Subcutaneous adipose tissue (tissue), 4 donors: ENCODE results near the gene CKM. TPM values are rescaled to one million over a fixed set of nuclear protein-coding genes. Genes with fewer than 3 reads are reported as not detected.

ENCODE experiments used
- total RNA-seq, 4 donors: library from RNA; depleted of rRNA; stranded (reverse); fragments of >200 nt; gene quantifications; one replicate each; pipeline ENCODE4 v1.1.0, GENCODE V29; 2016
- TF ChIP-seq, protein P1 (sequence below): fragments of 450-650 bp; IDR thresholded peaks from one replicate; pipeline ENCODE4 v1.5.1; 2016; ENCODE audit warnings: low read depth, mild to moderate bottlenecking, control low read depth, antibody characterized with exemption, moderate library complexity

Gene CKM
- total RNA-seq, 4 donors from 2014 or later = not detected

GRCh38 chr19:45304141-45304926, 18.3 kb downstream of the CKM start:
- TF ChIP-seq, protein P1, sequence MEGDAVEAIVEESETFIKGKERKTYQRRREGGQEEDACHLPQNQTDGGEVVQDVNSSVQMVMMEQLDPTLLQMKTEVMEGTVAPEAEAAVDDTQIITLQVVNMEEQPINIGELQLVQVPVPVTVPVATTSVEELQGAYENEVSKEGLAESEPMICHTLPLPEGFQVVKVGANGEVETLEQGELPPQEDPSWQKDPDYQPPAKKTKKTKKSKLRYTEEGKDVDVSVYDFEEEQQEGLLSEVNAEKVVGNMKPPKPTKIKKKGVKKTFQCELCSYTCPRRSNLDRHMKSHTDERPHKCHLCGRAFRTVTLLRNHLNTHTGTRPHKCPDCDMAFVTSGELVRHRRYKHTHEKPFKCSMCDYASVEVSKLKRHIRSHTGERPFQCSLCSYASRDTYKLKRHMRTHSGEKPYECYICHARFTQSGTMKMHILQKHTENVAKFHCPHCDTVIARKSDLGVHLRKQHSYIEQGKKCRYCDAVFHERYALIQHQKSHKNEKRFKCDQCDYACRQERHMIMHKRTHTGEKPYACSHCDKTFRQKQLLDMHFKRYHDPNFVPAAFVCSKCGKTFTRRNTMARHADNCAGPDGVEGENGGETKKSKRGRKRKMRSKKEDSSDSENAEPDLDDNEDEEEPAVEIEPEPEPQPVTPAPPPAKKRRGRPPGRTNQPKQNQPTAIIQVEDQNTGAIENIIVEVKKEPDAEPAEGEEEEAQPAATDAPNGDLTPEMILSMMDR = no peak

DNA sequence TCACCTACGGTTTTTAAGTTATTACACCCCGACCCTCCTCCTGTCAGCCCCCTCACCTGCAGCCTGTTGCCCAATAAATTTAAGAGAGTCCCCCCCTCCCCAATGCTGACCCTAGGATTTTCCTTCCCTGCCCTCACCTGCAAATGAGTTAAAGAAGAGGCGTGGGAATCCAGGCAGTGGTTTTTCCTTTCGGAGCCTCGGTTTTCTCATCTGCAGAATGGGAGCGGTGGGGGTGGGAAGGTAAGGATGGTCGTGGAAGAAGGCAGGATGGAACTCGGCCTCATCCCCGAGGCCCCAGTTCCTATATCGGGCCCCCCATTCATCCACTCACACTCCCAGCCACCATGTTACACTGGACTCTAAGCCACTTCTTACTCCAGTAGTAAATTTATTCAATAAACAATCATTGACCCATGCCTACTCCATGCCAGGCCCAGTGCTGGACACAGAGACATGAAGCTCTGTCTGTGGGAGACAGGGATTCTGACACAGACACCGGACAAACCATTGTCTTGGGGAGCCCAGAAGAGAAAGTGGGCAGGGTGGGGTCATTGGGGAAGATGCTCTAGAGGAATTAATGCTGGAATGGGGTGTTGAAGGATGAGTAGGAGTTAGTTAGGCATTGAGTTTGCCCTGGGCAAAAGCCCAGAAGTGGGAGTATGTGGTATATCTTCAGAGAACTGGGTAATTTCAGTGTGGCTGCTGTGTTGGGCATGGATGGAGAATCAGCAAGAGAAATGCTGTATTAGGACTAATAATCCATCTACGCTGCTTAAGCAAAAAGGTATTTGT, 19.2 kb downstream of the CKM start:
- TF ChIP-seq, protein P1 = no peak

DNA sequence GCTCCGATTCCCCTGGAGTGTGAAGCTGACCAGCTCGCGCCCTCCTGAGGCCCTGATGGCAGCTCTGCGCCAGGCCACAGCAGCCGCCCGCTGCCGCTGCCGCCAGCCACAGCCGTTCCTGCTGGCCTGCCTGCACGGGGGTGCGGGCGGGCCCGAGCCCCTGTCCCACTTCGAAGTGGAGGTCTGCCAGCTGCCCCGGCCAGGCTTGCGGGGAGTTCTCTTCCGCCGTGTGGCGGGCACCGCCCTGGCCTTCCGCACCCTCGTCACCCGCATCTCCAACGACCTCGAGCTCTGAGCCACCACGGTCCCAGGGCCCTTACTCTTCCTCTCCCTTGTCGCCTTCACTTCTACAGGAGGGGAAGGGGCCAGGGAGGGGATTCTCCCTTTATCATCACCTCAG, 20.3 kb downstream of the CKM start:
- TF ChIP-seq, protein P1 = no peak

- TF ChIP-seq, protein P1 = no peak
Measured at GRCh38 chr19:45299719-45300118, 23.0 kb downstream of the CKM start.

- TF ChIP-seq, protein P1 = no peak
Measured at GRCh38 chr19:45298264-45298663, 24.4 kb downstream of the CKM start.

DNA sequence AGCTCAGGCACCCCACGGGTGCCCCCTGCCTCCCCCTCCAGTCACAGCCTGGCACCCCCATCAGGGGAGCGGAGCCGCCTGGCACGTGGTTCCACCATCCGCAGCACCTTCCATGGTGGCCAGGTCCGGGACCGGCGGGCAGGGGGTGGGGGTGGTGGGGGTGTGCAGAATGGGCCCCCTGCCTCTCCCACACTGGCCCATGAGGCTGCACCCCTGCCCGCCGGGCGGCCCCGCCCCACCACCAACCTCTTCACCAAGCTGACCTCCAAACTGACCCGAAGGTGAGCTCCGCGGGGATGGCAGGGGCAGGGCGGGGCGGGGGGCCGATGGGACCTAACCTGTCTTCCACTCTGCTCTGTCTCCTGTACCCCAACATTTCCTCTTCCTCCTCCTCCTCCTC, 25.0 kb downstream of the CKM start:
- TF ChIP-seq, protein P1 = no peak

DNA sequence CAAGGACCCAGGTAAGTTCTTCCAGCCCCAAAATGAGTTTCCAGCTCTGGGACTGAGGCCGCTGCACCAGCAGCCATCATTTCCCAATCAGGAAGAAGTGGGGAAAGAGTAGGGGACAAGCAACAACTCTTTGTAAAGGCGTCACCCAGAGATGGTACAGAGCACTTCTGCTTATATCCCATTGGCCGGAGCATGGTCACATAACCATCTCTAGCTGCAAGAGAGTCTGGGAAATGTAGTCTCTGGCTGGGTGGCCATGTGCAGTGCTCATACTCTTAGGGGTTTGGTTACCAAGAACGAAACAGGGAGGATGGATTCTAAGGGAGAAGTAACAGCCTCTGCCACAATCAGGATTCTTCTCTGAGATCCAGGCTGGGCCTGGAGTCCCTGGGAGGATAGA, 26.3 kb downstream of the CKM start:
- TF ChIP-seq, protein P1 = no peak
